ENCODE data around the gene NPBWR2. TPM values are rescaled to one million over a fixed set of nuclear protein-coding genes. Genes with fewer than 3 reads are reported as not detected.

NPBWR2 gene
- total and polyA plus RNA-seq, 9 of the 15 experiments (the other 6 are each of a cell fraction or from before 2014, with no cell fraction given), result not detected

DNA sequence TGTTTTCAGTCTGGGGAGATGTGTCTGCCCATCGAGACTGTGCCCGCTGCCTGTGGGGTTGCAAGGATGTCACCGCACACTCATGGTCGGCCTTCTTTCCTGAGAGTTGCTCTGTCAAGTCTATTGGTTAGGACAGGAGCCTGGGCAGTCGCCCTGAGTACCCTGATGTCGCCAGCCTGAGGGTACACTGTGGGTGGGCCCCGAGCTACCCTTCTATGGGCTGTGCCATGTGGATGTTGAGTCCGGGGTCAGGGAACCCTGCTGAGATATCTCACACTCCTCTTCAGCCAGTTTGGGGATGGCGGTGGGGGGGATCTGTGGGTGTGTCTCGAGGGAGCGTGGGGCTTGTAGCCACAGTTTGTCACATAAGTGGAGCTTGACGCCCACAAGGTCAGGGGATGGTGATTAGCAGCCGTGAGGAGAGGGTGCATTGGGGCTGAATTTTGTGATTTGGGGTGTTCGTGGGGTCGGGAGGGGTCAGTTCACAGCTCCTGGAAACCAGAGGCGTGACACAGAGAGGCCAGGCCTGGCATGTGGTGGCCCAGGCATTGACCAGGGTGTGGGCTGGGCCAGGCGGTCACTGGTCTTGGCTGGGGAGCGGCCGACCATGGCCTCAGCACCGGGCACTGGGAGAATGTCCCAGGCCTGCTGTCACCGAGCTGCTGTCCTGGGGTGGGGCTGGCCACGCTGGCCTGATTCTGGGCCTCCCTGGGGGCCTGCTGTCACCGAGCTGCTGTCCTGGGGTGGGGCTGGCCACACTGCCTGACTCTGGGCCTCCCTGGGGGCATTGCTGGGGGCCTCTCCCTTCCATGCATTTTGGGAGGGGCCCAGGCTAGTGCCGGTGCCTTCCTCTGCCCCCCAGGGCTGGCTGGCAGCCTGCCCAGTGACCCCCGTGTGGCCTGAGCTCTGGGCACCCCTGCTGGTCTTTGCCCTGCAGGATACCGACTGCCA, 1.6 kb upstream of the NPBWR2 start (continued):
- no peak for TF ChIP-seq TAF15 (IDR thresholded peaks at IDR 0.05; ENCODE audit: low read depth, low read length)
- TF ChIP-seq, protein P1, sequence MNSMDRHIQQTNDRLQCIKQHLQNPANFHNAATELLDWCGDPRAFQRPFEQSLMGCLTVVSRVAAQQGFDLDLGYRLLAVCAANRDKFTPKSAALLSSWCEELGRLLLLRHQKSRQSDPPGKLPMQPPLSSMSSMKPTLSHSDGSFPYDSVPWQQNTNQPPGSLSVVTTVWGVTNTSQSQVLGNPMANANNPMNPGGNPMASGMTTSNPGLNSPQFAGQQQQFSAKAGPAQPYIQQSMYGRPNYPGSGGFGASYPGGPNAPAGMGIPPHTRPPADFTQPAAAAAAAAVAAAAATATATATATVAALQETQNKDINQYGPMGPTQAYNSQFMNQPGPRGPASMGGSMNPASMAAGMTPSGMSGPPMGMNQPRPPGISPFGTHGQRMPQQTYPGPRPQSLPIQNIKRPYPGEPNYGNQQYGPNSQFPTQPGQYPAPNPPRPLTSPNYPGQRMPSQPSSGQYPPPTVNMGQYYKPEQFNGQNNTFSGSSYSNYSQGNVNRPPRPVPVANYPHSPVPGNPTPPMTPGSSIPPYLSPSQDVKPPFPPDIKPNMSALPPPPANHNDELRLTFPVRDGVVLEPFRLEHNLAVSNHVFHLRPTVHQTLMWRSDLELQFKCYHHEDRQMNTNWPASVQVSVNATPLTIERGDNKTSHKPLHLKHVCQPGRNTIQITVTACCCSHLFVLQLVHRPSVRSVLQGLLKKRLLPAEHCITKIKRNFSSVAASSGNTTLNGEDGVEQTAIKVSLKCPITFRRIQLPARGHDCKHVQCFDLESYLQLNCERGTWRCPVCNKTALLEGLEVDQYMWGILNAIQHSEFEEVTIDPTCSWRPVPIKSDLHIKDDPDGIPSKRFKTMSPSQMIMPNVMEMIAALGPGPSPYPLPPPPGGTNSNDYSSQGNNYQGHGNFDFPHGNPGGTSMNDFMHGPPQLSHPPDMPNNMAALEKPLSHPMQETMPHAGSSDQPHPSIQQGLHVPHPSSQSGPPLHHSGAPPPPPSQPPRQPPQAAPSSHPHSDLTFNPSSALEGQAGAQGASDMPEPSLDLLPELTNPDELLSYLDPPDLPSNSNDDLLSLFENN (IDR thresholded peaks at IDR 0.05; ENCODE audit: low read depth in 2 of 2, low read length in 2 of 2), result no peak
- no peak for TF ChIP-seq MAFF (IDR thresholded peaks at IDR 0.05; ENCODE audit: low read length)
- no peak for TF ChIP-seq EHMT2 (IDR thresholded peaks at IDR 0.05)
- no peak for TF ChIP-seq ZSCAN29 (IDR thresholded peaks at IDR 0.05)
- TF ChIP-seq ZNF134 (CRISPR knock-in tag; conservative IDR thresholded peaks at IDR 0.05), result no peak
- TF ChIP-seq, protein P2, sequence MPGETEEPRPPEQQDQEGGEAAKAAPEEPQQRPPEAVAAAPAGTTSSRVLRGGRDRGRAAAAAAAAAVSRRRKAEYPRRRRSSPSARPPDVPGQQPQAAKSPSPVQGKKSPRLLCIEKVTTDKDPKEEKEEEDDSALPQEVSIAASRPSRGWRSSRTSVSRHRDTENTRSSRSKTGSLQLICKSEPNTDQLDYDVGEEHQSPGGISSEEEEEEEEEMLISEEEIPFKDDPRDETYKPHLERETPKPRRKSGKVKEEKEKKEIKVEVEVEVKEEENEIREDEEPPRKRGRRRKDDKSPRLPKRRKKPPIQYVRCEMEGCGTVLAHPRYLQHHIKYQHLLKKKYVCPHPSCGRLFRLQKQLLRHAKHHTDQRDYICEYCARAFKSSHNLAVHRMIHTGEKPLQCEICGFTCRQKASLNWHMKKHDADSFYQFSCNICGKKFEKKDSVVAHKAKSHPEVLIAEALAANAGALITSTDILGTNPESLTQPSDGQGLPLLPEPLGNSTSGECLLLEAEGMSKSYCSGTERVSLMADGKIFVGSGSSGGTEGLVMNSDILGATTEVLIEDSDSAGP (CRISPR knock-in tag; IDR thresholded peaks at IDR 0.05), result no peak
- TF ChIP-seq, protein P3, sequence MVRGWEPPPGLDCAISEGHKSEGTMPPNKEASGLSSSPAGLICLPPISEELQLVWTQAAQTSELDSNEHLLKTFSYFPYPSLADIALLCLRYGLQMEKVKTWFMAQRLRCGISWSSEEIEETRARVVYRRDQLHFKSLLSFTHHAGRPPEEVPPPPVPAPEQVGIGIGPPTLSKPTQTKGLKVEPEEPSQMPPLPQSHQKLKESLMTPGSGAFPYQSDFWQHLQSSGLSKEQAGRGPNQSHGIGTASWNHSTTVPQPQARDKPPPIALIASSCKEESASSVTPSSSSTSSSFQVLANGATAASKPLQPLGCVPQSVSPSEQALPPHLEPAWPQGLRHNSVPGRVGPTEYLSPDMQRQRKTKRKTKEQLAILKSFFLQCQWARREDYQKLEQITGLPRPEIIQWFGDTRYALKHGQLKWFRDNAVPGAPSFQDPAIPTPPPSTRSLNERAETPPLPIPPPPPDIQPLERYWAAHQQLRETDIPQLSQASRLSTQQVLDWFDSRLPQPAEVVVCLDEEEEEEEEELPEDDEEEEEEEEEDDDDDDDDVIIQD (CRISPR knock-in tag; IDR thresholded peaks at IDR 0.05), result no peak
- TF ChIP-seq GTF2A2 (tag; IDR thresholded peaks at IDR 0.05), result no peak
- no peak for TF ChIP-seq ZNF12 (CRISPR knock-in tag; IDR thresholded peaks at IDR 0.05)
- TF ChIP-seq ELF2 (CRISPR knock-in tag; IDR thresholded peaks at IDR 0.05), result no peak
